ENCODE results near the gene ASB2. TPM values are rescaled to one million over a fixed set of nuclear protein-coding genes. Genes with fewer than 3 reads are reported as not detected.

ASB2 gene
- total and polyA plus RNA-seq, 2 of the 8 experiments (the other 6 are each of a cell fraction or from before 2014, with no cell fraction given): 1.0 to 2.1 TPM

- TF ChIP-seq SAP30 (IDR thresholded peaks at IDR 0.05; ENCODE audit: insufficient read depth, insufficient replicate concordance, low read length) (no peak), RNF2 (IDR thresholded peaks at IDR 0.05; ENCODE audit: borderline replicate concordance, low read depth, low read length, missing control alignments, poor library complexity, severe bottlenecking) (no peak), PHF8 (conservative IDR thresholded peaks at IDR 0.05; ENCODE audit: low read depth, low read length) (no peak), EZH2 (IDR thresholded peaks at IDR 0.05; ENCODE audit: low read depth, low read length, severe bottlenecking) (no peak), HDAC2 (IDR thresholded peaks at IDR 0.05; ENCODE audit: borderline replicate concordance in 1 of 2, low read depth in 2 of 2, low read length in 2 of 2) (no peak), FOSL1 (IDR thresholded peaks at IDR 0.05; ENCODE audit: insufficient read depth, low read depth, low read length) (no peak)
These were observed 44.6 kb upstream of the ASB2 start (continued) for GRCh38 chr14:94021001-94021400.
